GM12874 (cell line): ENCODE results near the gene STK32B.

ENCODE experiments used
- TF ChIP-seq, protein P1 (sequence below): IDR thresholded peaks from 2 replicates; pipeline ENCODE4 v1.5.1; 2011; ENCODE audit warnings: low read depth, mild to moderate bottlenecking, control low read depth, low read length, moderate library complexity; ENCODE audit not compliant: insufficient read depth

Gene STK32B

DNA sequence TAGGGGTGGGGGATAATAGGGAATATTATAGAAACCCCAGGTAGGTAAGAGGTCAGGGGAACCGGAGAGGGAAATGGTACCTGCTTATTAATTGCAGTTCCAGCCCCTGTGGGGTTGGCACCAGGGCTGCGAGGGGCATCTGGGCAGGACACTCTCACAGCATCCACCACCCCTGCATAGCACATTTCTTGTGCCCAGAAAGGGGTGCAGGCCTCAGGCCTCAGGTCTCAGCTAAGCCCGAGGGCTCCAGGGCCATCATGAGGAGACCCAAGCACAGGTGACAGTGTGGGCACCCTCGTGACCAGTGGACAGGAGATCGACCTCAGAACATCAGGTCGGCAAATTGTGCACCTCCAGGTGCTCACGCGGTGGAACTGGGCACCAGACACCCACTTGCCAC lies 492.4 kb downstream of the STK32B start:
- TF ChIP-seq, protein P1, sequence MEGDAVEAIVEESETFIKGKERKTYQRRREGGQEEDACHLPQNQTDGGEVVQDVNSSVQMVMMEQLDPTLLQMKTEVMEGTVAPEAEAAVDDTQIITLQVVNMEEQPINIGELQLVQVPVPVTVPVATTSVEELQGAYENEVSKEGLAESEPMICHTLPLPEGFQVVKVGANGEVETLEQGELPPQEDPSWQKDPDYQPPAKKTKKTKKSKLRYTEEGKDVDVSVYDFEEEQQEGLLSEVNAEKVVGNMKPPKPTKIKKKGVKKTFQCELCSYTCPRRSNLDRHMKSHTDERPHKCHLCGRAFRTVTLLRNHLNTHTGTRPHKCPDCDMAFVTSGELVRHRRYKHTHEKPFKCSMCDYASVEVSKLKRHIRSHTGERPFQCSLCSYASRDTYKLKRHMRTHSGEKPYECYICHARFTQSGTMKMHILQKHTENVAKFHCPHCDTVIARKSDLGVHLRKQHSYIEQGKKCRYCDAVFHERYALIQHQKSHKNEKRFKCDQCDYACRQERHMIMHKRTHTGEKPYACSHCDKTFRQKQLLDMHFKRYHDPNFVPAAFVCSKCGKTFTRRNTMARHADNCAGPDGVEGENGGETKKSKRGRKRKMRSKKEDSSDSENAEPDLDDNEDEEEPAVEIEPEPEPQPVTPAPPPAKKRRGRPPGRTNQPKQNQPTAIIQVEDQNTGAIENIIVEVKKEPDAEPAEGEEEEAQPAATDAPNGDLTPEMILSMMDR, result no peak

GRCh38 chr4:5544762-5545161 lies 493.5 kb downstream of the STK32B start:
- TF ChIP-seq, protein P1, result no peak

GRCh38 chr4:5545271-5545670 lies 494.0 kb downstream of the STK32B start:
- TF ChIP-seq, protein P1, result no peak

DNA sequence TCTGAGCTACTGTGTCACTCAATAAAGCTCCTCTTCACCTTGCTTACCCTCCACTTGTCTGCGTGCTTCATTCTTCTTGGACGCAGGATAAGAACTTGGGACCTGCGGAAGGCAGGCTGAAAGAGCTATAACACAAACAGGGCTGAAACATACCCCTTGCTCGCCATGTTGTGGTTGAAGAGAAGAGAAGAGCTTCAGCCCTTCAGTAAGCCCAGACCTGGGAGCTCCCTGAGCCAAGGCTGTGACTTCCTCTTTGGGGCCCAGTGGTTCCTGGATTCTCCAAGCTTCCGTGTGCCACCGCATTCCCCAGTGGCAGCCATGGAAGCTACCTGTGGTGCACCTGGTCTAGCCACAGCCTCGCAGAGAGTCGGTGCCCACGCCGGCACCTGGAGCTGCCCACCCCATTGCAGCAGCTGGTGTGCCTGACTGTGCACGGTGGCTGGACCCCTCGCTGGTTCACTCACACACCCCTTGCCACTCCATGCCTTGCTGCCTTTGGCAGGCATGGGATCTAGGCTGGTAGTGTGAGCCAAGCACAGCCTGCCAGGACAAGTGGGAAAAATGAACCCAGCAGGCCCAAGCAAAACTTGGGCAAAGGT lies 496.5 kb downstream of the STK32B start:
- TF ChIP-seq, protein P1, result no peak
